ENCODE results near the gene YIF1B. TPM values are rescaled to one million over a fixed set of nuclear protein-coding genes. Genes with fewer than 3 reads are reported as not detected.
"Not testable (repeated sequence)": the region's sequence is repeated elsewhere in the genome, so short reads cannot be mapped to it uniquely, and the experiment has no call there.

The YIF1B gene
- total RNA-seq, 1 donor from 2014 or later, result 25.1 TPM

- ATAC-seq (no peak), DNase-seq (ENCODE audit: low spot score) (no peak)
- intact Hi-C loops (cut with DNase I), result no loop called here
Observed at GRCh38 chr19:38262585-38263268, 53.0 kb downstream of the YIF1B start.

DNA sequence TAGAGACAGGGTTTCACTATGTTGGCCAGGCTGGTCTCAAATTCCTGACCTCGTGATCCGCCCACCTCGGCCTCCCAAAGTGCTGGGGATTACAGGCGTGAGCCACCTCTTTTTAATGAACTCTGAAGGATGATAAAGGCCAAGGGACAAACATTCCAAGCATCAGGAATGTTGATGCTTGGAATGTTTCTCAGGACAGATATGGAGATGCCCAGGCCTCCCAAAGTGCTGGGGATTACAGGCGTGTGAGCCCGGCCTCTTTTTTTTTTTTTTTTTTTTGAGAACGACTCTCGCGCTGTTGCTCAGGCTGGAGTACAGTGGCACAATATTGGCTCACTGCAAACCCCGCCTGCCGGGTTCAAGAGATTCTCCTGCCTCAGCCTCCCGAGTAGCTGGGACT lies 53.8 kb downstream of the YIF1B start:
- intact Hi-C loops (cut with DNase I), result not testable (repeated sequence)

GRCh38 chr19:38255383-38256014 lies 60.2 kb downstream of the YIF1B start:
- intact Hi-C loops (cut with DNase I), result no loop called here
- DNase-seq (ENCODE audit: low spot score), result no peak
- no peak for ATAC-seq

More for the DNA sequence above, 53.8 kb downstream of the YIF1B start:
- ATAC-seq; DNase-seq (ENCODE audit: low spot score): not testable (repeated sequence)

DNA sequence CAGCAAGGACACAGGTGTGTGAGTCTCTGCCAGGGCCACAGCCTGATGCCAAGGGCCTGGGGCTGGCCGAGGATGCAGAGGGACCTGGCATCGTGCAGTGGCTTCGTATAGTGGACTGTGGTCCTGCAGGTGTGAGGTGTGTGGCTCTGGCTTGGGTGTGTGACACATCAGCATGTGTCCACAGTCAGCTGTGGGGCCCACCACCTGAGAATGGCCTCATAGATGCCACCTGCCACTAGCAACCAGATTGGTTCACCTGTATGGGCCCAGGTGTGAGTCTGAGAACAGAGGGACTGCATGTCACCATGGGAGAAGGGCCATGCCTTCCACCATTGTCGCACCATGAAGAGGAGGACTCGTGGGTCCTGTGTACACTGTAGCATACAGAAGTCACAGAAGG lies 62.0 kb downstream of the YIF1B start:
- intact Hi-C loops (cut with DNase I), result no loop called here
- ATAC-seq, result no peak
- DNase-seq (ENCODE audit: low spot score), result no peak

Other genes starting within 250 kb of the YIF1B start
- gene DPF1, start 91.7 kb downstream of the YIF1B start, total RNA-seq, result not detected
- gene PPP1R14A, start 59.6 kb downstream of the YIF1B start, total RNA-seq, result 27.5 TPM
- gene SPINT2, start 51.4 kb downstream of the YIF1B start, total RNA-seq, result 27.7 TPM
- gene C19orf33, start 11.7 kb downstream of the YIF1B start, total RNA-seq, result 25.8 TPM
- gene KCNK6, start 3.9 kb upstream of the YIF1B start, total RNA-seq, result 4.1 TPM
- gene CATSPERG, start 19.9 kb upstream of the YIF1B start, total RNA-seq, result 8.6 TPM
- 78.2 TPM for gene PSMD8, start 58.6 kb upstream of the YIF1B start, total RNA-seq
- gene GGN, start 72.1 kb upstream of the YIF1B start, total RNA-seq, result 0.31 TPM
- 2.3 TPM for gene SPRED3, start 72.8 kb upstream of the YIF1B start, total RNA-seq
- gene FAM98C, start 87.1 kb upstream of the YIF1B start, total RNA-seq, result 24.8 TPM
- gene RASGRP4, start 110.3 kb upstream of the YIF1B start, total RNA-seq, result 7.0 TPM
- gene RYR1, start 117.7 kb upstream of the YIF1B start, total RNA-seq, result 14.4 TPM